ENCODE data around the gene UBE2N.
A peak's percentile ranks its signal among the peaks of the same experiment; 100 is the strongest.

UBE2N gene

DNA sequence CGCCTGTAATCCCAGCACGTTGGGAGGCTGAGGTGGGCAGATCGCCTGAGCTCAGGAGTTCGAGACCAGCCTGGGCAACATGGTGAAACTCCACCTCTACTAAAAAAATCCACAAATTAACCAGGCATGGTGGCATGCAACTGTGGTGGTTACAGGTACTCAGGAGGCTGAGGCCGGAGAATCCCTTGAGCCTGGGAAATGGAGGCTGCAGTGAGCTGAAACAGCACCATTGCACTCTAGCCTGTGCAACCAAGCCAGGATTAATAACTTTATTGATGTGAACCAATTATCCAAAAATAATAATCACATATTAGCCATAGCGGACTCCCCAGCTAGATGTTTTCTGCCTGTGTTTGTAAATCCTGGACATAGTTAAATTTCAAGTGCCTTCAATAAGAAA is 65.8 kb downstream of the UBE2N start:
- Histone ChIP-seq H2BK5ac (ENCODE audit: low read length) (no peak overlapping the region), H3K4ac (ENCODE audit: low read depth, low read length) (no peak overlapping the region), H3K27ac (ENCODE audit: low read depth, low read length) (no peak overlapping the region), H2BK15ac (replicated peaks; ENCODE audit: low read depth) (no peak overlapping the region), H3K4me2 (ENCODE audit: low read length) (no peak overlapping the region), H3K56ac (ENCODE audit: low read length) (peak overlapping the region; percentile 10), H4K8ac (ENCODE audit: low read depth, low read length) (no peak overlapping the region), H3K4me3 (ENCODE audit: low read length) (no peak overlapping the region), H3K27me3 (ENCODE audit: insufficient read depth, low read length, poor library complexity) (no peaks in the 10 kb centered on the region), H3K23ac (ENCODE audit: low read length) (no peak overlapping the region), H4K5ac (ENCODE audit: low read length) (no peak overlapping the region), H3K9ac (ENCODE audit: low read length) (no peak overlapping the region), H3K4me1 (ENCODE audit: control insufficient read depth, low read depth, low read length) (peaks cover 3% of the 10 kb centered on the region), H2BK120ac (ENCODE audit: low read depth, low read length) (no peak overlapping the region), H3K36me3 (ENCODE audit: control insufficient read depth, insufficient read depth, low read length) (no peaks in the 10 kb centered on the region), H3K79me1 (ENCODE audit: low read length) (peaks cover 4% of the 10 kb centered on the region), H3K18ac (ENCODE audit: low read length) (no peak overlapping the region), H2AK5ac (ENCODE audit: low read length) (no peak overlapping the region), H3K79me2 (ENCODE audit: control insufficient read depth, insufficient read depth, low read length) (peaks cover 23% of the 10 kb centered on the region)
- WGBS (ENCODE audit: extremely low coverage, insufficient coverage, low lambda C conversion rate) = no CpG with 5 or more reads among the region's 6 CpGs
- DNase-seq = no peak

GRCh38 chr12:93373961-93374656 is 67.6 kb downstream of the UBE2N start:
- WGBS (ENCODE audit: extremely low coverage, insufficient coverage, low lambda C conversion rate) = no CpG with 5 or more reads among the region's 2 CpGs
- H3K27me3 ChIP-seq (ENCODE audit: insufficient read depth, low read length, poor library complexity) = no peaks in the 10 kb centered on the region
- no peak overlapping the region for H3K56ac ChIP-seq (ENCODE audit: low read length)
- H4K5ac ChIP-seq (ENCODE audit: low read length) = no peak overlapping the region
- H3K4me2 ChIP-seq (ENCODE audit: low read length) = no peak overlapping the region
- H2AK5ac ChIP-seq (ENCODE audit: low read length) = no peak overlapping the region
- no peak overlapping the region for H2BK120ac ChIP-seq (ENCODE audit: low read depth, low read length)
- peaks cover 4% of the 10 kb centered on the region for H3K79me1 ChIP-seq (ENCODE audit: low read length)
- H3K18ac ChIP-seq (ENCODE audit: low read length) = no peak overlapping the region
- no peak overlapping the region for H2BK5ac ChIP-seq (ENCODE audit: low read length)
- no peak overlapping the region for H3K4me3 ChIP-seq (ENCODE audit: low read length)
- no peak overlapping the region for H3K4ac ChIP-seq (ENCODE audit: low read depth, low read length)
- no peak overlapping the region for H3K23ac ChIP-seq (ENCODE audit: low read length)
- no peak overlapping the region for H2BK15ac ChIP-seq (replicated peaks; ENCODE audit: low read depth)
- no peaks in the 10 kb centered on the region for H3K36me3 ChIP-seq (ENCODE audit: control insufficient read depth, insufficient read depth, low read length)
- DNase-seq = peak; percentile 46
- no peak overlapping the region for H4K8ac ChIP-seq (ENCODE audit: low read depth, low read length)
- H3K27ac ChIP-seq (ENCODE audit: low read depth, low read length) = no peak overlapping the region
- H3K4me1 ChIP-seq (ENCODE audit: control insufficient read depth, low read depth, low read length) = peaks cover 3% of the 10 kb centered on the region
- no peak overlapping the region for H3K9ac ChIP-seq (ENCODE audit: low read length)
- peaks cover 9% of the 10 kb centered on the region for H3K79me2 ChIP-seq (ENCODE audit: control insufficient read depth, insufficient read depth, low read length)

DNA sequence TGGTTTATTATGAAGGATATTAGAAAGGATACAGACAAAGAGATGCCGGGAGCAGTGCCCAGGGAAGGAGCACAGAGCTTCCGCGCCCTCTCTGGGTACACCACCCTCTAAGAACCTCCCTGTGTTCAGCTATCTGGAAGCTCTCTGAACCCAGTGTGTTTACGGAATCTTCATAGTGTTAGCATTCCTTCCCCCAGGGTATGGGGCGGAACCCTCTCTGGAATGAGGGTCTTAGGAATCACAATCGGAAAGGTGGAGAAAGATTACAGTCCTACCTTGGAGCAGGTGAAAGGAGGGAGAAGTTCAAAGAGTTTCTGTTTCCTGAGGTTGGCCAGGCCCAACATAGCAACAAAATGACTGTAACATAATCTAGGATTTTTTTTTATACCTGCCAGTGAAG is 70.8 kb downstream of the UBE2N start:
- DNase-seq = peak; percentile 75

DNA sequence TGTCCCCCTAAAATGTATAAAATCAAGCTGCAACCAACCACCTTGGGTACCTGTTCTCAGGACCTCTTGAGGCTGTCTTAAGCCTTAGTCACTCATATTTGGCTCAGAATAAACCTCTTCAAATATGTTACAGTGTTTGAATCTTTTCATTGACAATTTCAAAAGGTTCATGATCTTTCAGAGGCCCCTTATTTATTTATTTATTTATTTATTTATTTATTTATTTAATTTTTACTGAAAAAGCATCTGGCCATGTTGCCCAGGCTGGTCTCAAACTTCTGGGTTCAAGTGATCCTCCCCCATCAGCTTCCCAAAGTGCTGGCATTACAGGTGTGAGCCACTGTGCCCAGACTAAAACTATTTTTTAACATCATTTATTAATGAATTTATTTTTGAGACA is 72.2 kb downstream of the UBE2N start:
- Histone ChIP-seq H3K27me3 (ENCODE audit: insufficient read depth, low read length, poor library complexity) (no peaks in the 10 kb centered on the region), H3K4me2 (ENCODE audit: low read length) (no peak overlapping the region)
- DNase-seq = no peak

More for the DNA sequence above, 70.8 kb downstream of the UBE2N start:
- Histone ChIP-seq H4K8ac (ENCODE audit: low read depth, low read length) (no peak overlapping the region), H3K79me1 (ENCODE audit: low read length) (no peaks in the 10 kb centered on the region), H3K56ac (ENCODE audit: low read length) (no peak overlapping the region), H3K23ac (ENCODE audit: low read length) (no peak overlapping the region), H3K18ac (ENCODE audit: low read length) (no peak overlapping the region), H2BK120ac (ENCODE audit: low read depth, low read length) (no peak overlapping the region), H2BK5ac (ENCODE audit: low read length) (no peak overlapping the region), H2AK5ac (ENCODE audit: low read length) (no peak overlapping the region), H2BK15ac (replicated peaks; ENCODE audit: low read depth) (no peak overlapping the region), H3K4me2 (ENCODE audit: low read length) (no peak overlapping the region), H3K36me3 (ENCODE audit: control insufficient read depth, insufficient read depth, low read length) (no peaks in the 10 kb centered on the region), H3K4me1 (ENCODE audit: control insufficient read depth, low read depth, low read length) (no peaks in the 10 kb centered on the region), H3K27ac (ENCODE audit: low read depth, low read length) (no peak overlapping the region), H3K79me2 (ENCODE audit: control insufficient read depth, insufficient read depth, low read length) (no peaks in the 10 kb centered on the region), H3K4me3 (ENCODE audit: low read length) (no peak overlapping the region), H3K9ac (ENCODE audit: low read length) (no peak overlapping the region), H4K5ac (ENCODE audit: low read length) (no peak overlapping the region), H3K27me3 (ENCODE audit: insufficient read depth, low read length, poor library complexity) (no peaks in the 10 kb centered on the region), H3K4ac (ENCODE audit: low read depth, low read length) (no peak overlapping the region)
- WGBS (ENCODE audit: extremely low coverage, insufficient coverage, low lambda C conversion rate) = no CpG with 5 or more reads among the region's 6 CpGs

DNA sequence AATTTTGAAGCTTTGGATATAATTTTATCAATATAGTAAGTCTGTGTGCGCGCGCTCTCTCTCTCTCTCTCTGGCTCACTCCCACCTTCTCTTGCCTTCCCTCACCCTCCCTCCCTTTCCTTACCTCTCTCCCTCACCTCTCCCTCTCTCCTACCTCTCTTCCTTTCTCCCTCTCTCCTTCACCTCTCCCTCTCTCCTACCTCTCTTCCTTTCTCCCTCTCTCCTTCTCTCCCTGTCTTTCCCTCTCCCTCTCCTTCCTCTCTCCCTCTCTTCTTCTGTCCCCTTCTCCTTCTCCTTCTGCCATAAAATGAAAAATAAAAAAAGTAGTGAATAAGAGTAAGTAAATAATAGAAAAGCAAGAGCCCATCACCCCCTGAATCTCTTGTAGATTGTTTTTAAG is 73.0 kb downstream of the UBE2N start:
- Histone ChIP-seq H3K18ac (ENCODE audit: low read length) (no peak overlapping the region), H3K9ac (ENCODE audit: low read length) (no peak overlapping the region), H4K5ac (ENCODE audit: low read length) (no peak overlapping the region), H3K4ac (ENCODE audit: low read depth, low read length) (no peak overlapping the region), H3K79me1 (ENCODE audit: low read length) (no peaks in the 10 kb centered on the region), H3K4me3 (ENCODE audit: low read length) (no peak overlapping the region), H3K36me3 (ENCODE audit: control insufficient read depth, insufficient read depth, low read length) (no peaks in the 10 kb centered on the region), H4K8ac (ENCODE audit: low read depth, low read length) (no peak overlapping the region), H3K4me1 (ENCODE audit: control insufficient read depth, low read depth, low read length) (no peaks in the 10 kb centered on the region), H3K27me3 (ENCODE audit: insufficient read depth, low read length, poor library complexity) (no peaks in the 10 kb centered on the region), H3K79me2 (ENCODE audit: control insufficient read depth, insufficient read depth, low read length) (no peaks in the 10 kb centered on the region), H3K23ac (ENCODE audit: low read length) (no peak overlapping the region), H2BK15ac (replicated peaks; ENCODE audit: low read depth) (no peak overlapping the region), H2BK5ac (ENCODE audit: low read length) (no peak overlapping the region), H2AK5ac (ENCODE audit: low read length) (no peak overlapping the region), H3K27ac (ENCODE audit: low read depth, low read length) (no peak overlapping the region), H3K56ac (ENCODE audit: low read length) (no peak overlapping the region), H2BK120ac (ENCODE audit: low read depth, low read length) (no peak overlapping the region), H3K4me2 (ENCODE audit: low read length) (no peak overlapping the region)
- no peak for DNase-seq
- no CpG with 5 or more reads among the region's 3 CpGs for WGBS (ENCODE audit: extremely low coverage, insufficient coverage, low lambda C conversion rate)

More for the DNA sequence above, 72.2 kb downstream of the UBE2N start:
- Histone ChIP-seq H4K8ac (ENCODE audit: low read depth, low read length) (no peak overlapping the region), H3K36me3 (ENCODE audit: control insufficient read depth, insufficient read depth, low read length) (no peaks in the 10 kb centered on the region), H2BK15ac (replicated peaks; ENCODE audit: low read depth) (no peak overlapping the region), H3K79me2 (ENCODE audit: control insufficient read depth, insufficient read depth, low read length) (no peaks in the 10 kb centered on the region), H2AK5ac (ENCODE audit: low read length) (no peak overlapping the region), H3K4ac (ENCODE audit: low read depth, low read length) (no peak overlapping the region), H3K4me1 (ENCODE audit: control insufficient read depth, low read depth, low read length) (no peaks in the 10 kb centered on the region), H2BK5ac (ENCODE audit: low read length) (no peak overlapping the region), H2BK120ac (ENCODE audit: low read depth, low read length) (no peak overlapping the region), H3K56ac (ENCODE audit: low read length) (no peak overlapping the region), H3K18ac (ENCODE audit: low read length) (no peak overlapping the region), H3K9ac (ENCODE audit: low read length) (no peak overlapping the region), H3K27ac (ENCODE audit: low read depth, low read length) (no peak overlapping the region), H4K5ac (ENCODE audit: low read length) (no peak overlapping the region), H3K23ac (ENCODE audit: low read length) (no peak overlapping the region), H3K79me1 (ENCODE audit: low read length) (no peaks in the 10 kb centered on the region), H3K4me3 (ENCODE audit: low read length) (no peak overlapping the region)

DNA sequence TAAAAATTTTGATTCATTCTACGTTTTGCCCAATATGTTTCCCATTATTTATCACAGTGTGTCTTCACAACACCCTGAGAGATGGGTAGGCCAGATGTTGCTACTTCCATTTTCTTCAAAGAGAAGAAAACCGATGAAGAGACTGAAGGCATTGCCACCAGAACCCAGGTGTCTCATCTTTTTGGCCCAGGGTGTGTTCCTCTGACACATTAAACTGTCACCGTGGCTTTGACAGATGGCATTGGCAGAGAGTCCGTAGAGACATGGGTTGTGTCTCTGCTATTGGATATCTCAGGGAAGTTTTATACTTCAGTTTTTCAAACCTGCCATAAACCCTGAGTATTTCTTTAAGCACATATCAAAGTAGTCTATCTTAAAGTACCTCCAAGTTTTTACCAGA is 75.3 kb downstream of the UBE2N start:
- H3K4me2 ChIP-seq (ENCODE audit: low read length) = no peak overlapping the region
- no peak overlapping the region for H2BK15ac ChIP-seq (replicated peaks; ENCODE audit: low read depth)
- H2BK5ac ChIP-seq (ENCODE audit: low read length) = no peak overlapping the region
- no peak overlapping the region for H4K5ac ChIP-seq (ENCODE audit: low read length)
- H3K9ac ChIP-seq (ENCODE audit: low read length) = no peak overlapping the region
- H3K4ac ChIP-seq (ENCODE audit: low read depth, low read length) = no peak overlapping the region
- no peak overlapping the region for H3K27ac ChIP-seq (ENCODE audit: low read depth, low read length)
- H2AK5ac ChIP-seq (ENCODE audit: low read length) = no peak overlapping the region
- H3K79me2 ChIP-seq (ENCODE audit: control insufficient read depth, insufficient read depth, low read length) = no peaks in the 10 kb centered on the region
- H3K4me1 ChIP-seq (ENCODE audit: control insufficient read depth, low read depth, low read length) = peaks cover 2% of the 10 kb centered on the region
- H3K36me3 ChIP-seq (ENCODE audit: control insufficient read depth, insufficient read depth, low read length) = no peaks in the 10 kb centered on the region
- H2BK120ac ChIP-seq (ENCODE audit: low read depth, low read length) = no peak overlapping the region
- H3K56ac ChIP-seq (ENCODE audit: low read length) = no peak overlapping the region
- no peak for DNase-seq
- no peaks in the 10 kb centered on the region for H3K79me1 ChIP-seq (ENCODE audit: low read length)
- H3K23ac ChIP-seq (ENCODE audit: low read length) = no peak overlapping the region
- H3K18ac ChIP-seq (ENCODE audit: low read length) = no peak overlapping the region
- H3K27me3 ChIP-seq (ENCODE audit: insufficient read depth, low read length, poor library complexity) = no peaks in the 10 kb centered on the region
- no CpG with 5 or more reads among the region's 4 CpGs for WGBS (ENCODE audit: extremely low coverage, insufficient coverage, low lambda C conversion rate)
- no peak overlapping the region for H3K4me3 ChIP-seq (ENCODE audit: low read length)
- no peak overlapping the region for H4K8ac ChIP-seq (ENCODE audit: low read depth, low read length)

Data from mesendoderm (in vitro differentiated cells).